Measurements from ENCODE around the gene CSRP2.

- no peak for TF ChIP-seq MAX (CRISPR knock-in tag; IDR thresholded peaks at IDR 0.05)
- TF ChIP-seq, protein P1, sequence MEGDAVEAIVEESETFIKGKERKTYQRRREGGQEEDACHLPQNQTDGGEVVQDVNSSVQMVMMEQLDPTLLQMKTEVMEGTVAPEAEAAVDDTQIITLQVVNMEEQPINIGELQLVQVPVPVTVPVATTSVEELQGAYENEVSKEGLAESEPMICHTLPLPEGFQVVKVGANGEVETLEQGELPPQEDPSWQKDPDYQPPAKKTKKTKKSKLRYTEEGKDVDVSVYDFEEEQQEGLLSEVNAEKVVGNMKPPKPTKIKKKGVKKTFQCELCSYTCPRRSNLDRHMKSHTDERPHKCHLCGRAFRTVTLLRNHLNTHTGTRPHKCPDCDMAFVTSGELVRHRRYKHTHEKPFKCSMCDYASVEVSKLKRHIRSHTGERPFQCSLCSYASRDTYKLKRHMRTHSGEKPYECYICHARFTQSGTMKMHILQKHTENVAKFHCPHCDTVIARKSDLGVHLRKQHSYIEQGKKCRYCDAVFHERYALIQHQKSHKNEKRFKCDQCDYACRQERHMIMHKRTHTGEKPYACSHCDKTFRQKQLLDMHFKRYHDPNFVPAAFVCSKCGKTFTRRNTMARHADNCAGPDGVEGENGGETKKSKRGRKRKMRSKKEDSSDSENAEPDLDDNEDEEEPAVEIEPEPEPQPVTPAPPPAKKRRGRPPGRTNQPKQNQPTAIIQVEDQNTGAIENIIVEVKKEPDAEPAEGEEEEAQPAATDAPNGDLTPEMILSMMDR (IDR thresholded peaks at IDR 0.05): no peak
- no peak for TF ChIP-seq ZNF423 (CRISPR knock-in tag; IDR thresholded peaks at IDR 0.05)
- no peak for TF ChIP-seq ESRRA (CRISPR knock-in tag; IDR thresholded peaks at IDR 0.05; ENCODE audit: borderline replicate concordance)
- no peak for TF ChIP-seq E2F1 (CRISPR knock-in tag; IDR thresholded peaks at IDR 0.05)
- TF ChIP-seq, protein P2, sequence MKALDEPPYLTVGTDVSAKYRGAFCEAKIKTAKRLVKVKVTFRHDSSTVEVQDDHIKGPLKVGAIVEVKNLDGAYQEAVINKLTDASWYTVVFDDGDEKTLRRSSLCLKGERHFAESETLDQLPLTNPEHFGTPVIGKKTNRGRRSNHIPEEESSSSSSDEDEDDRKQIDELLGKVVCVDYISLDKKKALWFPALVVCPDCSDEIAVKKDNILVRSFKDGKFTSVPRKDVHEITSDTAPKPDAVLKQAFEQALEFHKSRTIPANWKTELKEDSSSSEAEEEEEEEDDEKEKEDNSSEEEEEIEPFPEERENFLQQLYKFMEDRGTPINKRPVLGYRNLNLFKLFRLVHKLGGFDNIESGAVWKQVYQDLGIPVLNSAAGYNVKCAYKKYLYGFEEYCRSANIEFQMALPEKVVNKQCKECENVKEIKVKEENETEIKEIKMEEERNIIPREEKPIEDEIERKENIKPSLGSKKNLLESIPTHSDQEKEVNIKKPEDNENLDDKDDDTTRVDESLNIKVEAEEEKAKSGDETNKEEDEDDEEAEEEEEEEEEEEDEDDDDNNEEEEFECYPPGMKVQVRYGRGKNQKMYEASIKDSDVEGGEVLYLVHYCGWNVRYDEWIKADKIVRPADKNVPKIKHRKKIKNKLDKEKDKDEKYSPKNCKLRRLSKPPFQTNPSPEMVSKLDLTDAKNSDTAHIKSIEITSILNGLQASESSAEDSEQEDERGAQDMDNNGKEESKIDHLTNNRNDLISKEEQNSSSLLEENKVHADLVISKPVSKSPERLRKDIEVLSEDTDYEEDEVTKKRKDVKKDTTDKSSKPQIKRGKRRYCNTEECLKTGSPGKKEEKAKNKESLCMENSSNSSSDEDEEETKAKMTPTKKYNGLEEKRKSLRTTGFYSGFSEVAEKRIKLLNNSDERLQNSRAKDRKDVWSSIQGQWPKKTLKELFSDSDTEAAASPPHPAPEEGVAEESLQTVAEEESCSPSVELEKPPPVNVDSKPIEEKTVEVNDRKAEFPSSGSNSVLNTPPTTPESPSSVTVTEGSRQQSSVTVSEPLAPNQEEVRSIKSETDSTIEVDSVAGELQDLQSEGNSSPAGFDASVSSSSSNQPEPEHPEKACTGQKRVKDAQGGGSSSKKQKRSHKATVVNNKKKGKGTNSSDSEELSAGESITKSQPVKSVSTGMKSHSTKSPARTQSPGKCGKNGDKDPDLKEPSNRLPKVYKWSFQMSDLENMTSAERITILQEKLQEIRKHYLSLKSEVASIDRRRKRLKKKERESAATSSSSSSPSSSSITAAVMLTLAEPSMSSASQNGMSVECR (CRISPR knock-in tag; IDR thresholded peaks at IDR 0.05; ENCODE audit: borderline replicate concordance): no peak
- no peak for TF ChIP-seq CBFB (CRISPR knock-in tag; IDR thresholded peaks at IDR 0.05; ENCODE audit: low read depth)
- no peak for TF ChIP-seq NFE2L1 (CRISPR knock-in tag; IDR thresholded peaks at IDR 0.05)
- TF ChIP-seq NR3C1 (CRISPR knock-in tag; conservative IDR thresholded peaks at IDR 0.05; ENCODE audit: low read depth): no peak
- TF ChIP-seq ZNF232 (CRISPR knock-in tag; IDR thresholded peaks at IDR 0.05): no peak
Observed at GRCh38 chr12:76881142-76881541, 2.3 kb upstream of the CSRP2 start.

Measured in WTC11 (cell line).